Adrenal gland (tissue), 5 donors: ENCODE measurements around the gene RNF217.

ENCODE experiments used
- CTCF ChIP-seq, 6 experiments: fragments of 450-650 bp in 4 of 6; fragments of 200-600 bp in 2 of 6; sonication (generic) in 1 of 6; IDR thresholded peaks; 1 replicate in 5 of 6; 2 replicates in 1 of 6; pipeline versions ENCODE4 v1.5.1 to v1.8.0; 2016 to 2021; ENCODE audit warnings: antibody characterized with exemption in 6 of 6, mild to moderate bottlenecking in 2 of 6, moderate library complexity in 1 of 6
- POLR2A ChIP-seq, 2 donors: fragments of 450-650 bp; IDR thresholded peaks; one replicate each; pipeline ENCODE4 v1.6.1; 2017; ENCODE audit warnings: antibody characterized with exemption in 2 of 2, mild to moderate bottlenecking in 2 of 2, moderate library complexity in 1 of 2
- donor health status: DM: no; HTN: no; CAD: no.

GRCh38 chr6:125073071-125073470, 110.8 kb downstream of the RNF217 start:
- TF ChIP-seq POLR2A (IDR thresholded peaks at IDR 0.05) (no peak), CTCF (IDR thresholded peaks at IDR 0.05) (no peak)
